ENCODE results near the gene MECR.

The MECR gene

GRCh38 chr1:29230553-29231378, at the start of gene MECR:
Gene MECR, minus strand, starts transcription at chr1:29230934. Its CDS starts 28 bp downstream, at chr1:29230906.
- DNase-seq, result no peak

GRCh38 chr1:29279951-29280391, 49.2 kb upstream of the MECR start:
- DNase-seq, result no peak

GRCh38 chr1:29279406-29279805, 48.7 kb upstream of the MECR start:
- DNase-seq, result no peak

DNA sequence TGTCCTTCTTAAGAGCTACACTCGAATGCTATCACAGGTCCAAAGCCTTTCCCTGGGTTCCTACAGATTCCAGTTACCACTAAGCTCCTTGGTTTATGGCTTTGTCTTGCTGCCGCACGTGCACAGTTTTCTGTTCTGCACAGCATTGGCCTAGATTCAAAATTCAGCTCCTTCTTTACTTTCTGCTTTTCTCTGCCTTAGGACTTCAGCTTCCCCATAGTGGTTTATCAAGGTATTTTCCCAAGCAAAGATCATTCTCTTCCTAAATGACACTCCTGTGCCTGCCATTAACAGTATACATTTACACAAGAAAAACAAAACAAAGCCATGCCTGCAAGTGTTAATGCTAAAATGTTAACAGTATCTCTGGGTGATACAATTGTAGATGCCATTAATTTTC, 47.4 kb upstream of the MECR start:
- DNase-seq, result no peak

DNA sequence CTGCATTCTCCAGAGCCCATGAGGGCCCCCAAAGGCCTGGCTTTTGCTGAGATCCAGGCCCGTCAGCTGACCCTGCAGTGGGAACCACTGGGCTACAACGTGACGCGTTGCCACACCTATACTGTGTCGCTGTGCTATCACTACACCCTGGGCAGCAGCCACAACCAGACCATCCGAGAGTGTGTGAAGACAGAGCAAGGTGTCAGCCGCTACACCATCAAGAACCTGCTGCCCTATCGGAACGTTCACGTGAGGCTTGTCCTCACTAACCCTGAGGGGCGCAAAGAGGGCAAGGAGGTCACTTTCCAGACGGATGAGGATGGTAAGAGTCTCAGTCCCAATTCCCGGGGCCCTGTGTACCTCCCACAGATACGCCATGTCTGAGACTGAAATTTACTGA, 44.7 kb upstream of the MECR start:
- DNase-seq, result no peak

DNA sequence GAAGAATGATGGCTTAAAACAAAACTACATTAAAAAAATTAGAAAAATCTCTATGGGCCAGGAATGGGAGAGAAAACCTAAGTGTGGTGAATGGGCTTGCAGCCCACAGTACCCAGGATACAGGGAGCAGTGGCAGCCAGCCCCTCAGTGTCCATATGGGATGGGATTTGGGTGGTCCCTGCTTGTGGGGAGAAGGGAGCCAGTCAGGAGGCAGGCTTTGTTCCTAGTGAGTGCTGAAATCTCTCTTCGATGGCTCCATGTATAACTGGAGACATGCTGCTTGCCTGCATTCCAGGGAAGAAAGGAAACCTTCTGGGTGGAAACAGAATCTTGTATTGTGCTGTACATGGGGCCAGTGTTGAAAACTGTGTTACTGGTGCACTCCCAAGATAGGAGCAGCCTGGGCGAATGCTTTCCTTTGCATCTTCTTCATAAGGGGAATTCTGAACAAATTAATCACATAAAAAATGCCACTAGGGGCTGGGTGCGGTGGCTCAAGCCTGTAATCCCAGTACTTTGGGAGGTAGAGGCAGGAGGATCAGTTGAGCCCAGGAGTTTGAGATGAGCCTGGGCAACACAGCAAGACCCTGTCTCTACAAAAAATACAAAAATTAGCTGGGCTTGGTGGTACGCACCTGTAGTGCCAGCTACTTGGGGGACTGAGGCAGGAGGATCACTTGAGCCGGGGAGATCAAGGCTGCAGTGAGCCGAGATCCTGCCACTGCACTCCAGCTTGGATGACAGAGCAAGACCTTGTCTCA, 41.6 kb upstream of the MECR start:
- no peak for DNase-seq

- DNase-seq, result no peak
Measured at GRCh38 chr1:29271724-29272123, 41.0 kb upstream of the MECR start.

GRCh38 chr1:29270929-29271521, 40.3 kb upstream of the MECR start:
- no peak for DNase-seq

GRCh38 chr1:29269382-29269781, 38.6 kb upstream of the MECR start:
- no peak for DNase-seq

- DNase-seq, result no peak
Measured at GRCh38 chr1:29267321-29268070, 36.8 kb upstream of the MECR start.

- DNase-seq, result no peak
Measured at GRCh38 chr1:29266912-29267311, 36.2 kb upstream of the MECR start.

DNA sequence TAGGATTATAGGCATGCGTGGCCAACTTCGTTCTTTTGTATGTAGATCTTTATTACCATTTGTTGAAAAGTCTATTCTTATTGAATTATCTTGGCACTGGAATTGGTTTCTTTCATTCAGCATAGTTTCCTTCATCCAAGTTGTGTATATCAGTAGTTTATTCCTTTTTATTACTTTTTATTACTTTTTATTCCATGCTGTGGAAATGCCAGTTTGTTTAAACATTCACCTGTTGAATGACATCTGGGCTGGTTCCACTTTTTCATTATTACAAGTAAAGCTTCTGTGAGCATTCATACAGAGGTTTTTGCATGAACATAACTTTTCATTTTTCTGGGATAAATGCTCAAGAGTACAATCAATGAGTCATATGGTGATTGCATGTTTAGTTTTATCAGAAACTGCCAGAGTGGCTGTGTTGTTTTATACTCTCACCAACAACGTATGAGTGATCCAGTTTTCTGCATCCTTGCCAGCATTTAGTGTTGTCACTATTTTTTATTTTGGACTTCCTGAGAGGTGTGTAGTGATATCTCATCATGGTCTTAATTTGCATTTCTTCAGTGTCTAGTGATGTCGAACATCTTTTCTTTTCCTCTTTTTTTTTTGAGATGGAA, 34.1 kb upstream of the MECR start:
- no peak for DNase-seq

DNA sequence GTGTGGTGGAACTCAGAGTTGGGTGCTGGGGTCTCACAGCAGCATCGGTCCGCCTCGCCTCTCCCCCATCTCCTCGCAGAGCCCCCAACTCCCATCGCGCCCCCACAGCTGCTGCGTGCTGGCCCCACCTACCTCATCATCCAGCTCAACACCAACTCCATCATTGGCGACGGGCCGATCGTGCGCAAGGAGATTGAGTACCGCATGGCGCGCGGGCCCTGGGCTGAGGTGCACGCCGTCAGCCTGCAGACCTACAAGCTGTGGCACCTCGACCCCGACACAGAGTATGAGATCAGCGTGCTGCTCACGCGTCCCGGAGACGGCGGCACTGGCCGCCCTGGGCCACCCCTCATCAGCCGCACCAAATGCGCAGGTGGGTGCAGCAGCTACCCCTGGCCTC, 29.8 kb upstream of the MECR start:
- DNase-seq, result no peak

GRCh38 chr1:29259802-29260441, 29.2 kb upstream of the MECR start:
- DNase-seq, result no peak

DNA sequence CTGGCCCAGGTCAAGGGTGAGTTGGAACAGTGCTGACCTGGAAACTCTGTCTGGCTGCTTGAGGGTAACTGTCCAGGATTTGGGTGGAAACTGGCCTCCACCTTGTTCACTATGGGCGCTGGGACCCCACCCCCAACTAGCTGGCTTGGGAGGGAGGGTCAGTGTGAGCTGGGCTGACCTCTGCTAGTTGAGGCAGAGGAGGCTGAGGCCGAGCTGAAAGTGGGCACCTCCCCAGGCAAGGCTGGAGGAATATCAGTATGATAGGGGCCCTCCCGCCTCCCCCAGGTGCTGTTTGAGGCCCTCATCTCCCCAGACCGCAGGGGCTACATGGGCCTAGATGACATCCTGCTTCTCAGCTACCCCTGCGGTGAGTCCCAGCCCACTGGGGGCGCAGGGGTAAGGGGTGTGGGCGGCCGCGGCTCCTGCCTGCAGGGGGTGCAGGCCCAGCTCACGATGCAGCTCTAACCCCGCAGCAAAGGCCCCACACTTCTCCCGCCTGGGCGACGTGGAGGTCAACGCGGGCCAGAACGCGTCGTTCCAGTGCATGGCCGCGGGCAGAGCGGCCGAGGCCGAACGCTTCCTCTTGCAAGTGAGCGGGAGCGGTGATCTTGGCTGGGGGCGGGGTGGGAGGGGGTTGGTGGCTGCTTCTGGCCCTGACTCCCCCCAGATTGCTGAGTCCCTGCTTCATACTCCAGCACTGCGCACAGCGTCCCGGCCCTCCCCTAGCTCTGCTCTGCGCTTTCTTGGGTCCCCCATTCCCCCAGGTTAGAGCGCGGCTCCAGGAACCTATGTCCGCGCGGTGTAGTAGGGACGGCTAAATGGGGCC, 28.5 kb upstream of the MECR start:
- DNase-seq, result no peak

DNA sequence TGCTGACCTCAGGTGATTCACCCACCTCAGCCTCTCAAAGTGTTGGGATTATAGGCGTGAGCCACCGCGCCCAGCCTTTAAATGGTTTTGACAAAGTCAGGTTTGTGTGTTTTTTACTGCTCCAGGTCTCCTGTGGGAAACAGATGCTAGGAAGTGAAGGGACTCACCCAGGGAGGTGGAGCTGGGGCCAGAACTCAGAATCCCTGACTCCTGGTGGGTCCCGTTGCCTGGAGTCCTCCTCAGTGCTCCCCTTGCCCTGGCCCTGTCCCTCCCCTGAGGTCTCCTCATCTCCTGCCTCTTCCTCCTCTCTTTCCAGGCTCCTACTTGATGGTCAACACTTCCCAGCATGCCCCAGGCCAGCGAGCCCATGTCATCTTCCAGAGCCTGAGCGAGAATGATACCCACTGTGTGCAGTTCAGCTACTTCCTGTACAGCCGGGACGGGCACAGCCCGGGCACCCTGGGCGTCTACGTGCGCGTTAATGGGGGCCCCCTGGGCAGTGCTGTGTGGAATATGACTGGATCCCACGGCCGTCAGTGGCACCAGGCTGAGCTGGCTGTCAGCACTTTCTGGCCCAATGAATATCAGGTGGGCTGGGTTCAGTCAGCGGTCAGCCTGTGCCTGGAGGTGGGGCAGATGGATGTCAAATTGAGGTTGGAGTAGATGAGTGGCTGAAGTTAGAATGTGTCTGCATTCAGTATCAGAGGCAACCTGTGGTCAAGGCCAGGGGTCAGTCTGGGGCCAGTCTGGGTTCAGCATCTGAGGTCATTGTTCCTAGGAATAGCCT, 27.6 kb upstream of the MECR start:
- no peak for DNase-seq

DNA sequence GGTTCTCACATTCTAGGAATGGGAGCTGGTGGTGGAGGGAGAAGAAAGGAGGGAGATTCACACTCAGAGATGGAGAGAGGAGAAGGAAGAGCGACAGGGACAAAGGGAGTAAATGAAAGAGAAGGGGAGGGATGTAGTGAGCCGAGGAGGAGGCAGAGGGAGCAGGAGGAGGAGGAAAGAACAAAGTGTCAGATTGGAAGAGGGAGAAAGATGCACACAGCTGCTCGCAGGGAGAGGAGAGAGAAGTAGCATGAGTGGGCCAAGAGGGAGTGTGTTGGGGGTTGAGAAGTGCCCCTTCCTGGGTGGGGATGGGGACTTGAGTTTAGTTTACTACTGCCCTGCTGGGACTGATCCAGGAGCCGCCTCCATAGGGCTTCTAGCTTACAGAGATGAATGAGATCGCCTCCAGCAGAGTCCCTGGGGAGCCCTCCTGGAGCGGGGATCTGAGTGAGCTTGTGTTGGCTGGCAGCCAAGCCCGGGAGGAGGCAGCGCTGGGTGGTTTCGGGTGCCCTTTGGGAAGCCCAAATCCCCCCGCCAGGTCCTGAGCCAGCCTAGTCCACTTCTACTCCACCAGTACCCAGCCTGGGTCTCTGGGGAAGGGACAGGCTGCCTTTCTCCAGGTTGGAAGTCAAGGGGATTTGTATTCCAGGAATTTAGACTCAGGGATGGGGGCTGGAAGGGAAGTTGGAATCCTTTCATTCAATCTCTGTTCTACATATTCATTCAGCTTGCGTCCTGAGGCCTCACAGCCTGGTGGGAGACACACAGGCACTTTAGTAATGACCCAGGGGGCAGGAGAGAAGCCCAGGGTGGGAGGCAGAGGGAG, 26.5 kb upstream of the MECR start:
- no peak for DNase-seq

DNA sequence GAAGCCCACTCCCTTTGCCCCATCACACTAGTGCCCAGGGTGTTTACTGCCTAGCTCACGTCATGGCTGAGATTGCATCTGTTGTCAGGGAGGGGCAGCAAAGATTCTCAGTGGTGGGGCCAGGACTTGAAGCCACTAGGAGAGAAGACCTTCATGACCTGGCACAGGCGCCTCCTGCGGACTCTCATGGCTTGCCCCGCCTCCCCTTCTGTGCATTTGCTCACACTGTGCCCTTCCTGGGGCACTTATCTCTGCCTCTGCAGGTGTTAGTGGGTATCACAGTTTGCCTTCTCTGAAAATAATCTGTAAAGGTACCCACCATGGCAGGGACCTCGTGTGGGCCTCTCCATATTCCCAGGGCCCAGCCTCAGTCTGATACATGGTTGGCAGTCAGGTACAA, 25.7 kb upstream of the MECR start:
- DNase-seq, result no peak

- no peak for DNase-seq
Measured at GRCh38 chr1:29255134-29255666, 24.5 kb upstream of the MECR start.

Data from NCI-H510A (cell line).